Suppressor macrophage treated with lipopolysaccharide for 1 hour (primary cell): ENCODE results near the gene CCDC7.
"Not testable (repeated sequence)": the region's sequence is repeated elsewhere in the genome, so short reads cannot be mapped to it uniquely, and the experiment has no call there.

Source experiments
- DNase-seq, 3 donors: peaks; one replicate each; pipeline ENCODE4 v3.0.0-alpha.2; 2020 to 2022

CCDC7 gene

DNA sequence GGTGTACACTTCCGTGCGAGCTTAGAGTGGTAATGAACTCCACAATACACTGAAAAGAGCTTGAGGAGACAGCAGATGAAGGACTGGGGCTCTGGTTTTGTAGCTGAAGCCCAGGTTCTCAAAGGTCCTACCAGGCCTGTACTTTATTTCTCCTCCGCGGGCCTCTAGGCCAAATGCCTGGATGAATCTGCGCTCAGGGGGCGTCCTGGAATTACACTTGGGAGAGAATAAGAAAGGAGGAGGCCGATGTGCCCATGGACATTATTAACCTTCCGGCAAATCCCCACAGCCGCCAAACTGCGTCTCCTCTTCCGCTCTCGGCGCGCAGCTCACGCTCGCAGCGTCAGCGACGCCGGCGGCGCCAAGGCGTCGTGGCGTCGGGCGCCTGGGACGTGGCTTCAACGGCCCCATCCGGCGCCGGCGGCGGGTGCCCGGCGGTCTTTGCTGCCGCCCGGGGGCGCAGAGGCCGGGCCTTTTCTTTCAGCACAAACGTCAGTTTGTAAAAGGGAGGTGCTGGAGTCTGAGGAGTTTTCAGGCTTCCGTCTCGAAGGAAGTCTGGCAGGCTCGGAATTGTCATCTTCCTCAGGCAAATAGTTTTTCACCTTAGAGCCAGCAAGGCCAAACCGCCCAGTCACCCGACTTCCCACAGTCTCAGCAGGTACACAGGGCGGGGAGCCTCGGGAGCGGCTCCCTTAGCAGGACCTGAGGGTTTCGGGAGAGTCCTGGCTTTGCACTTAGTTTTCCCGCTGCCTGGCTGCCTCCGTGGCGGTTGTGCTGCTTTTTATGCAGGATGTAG, at the start of gene CCDC7:
Gene CCDC7 (plus strand): TSS at position 401 of the 796 bp plus-strand sequence. CDS start 5,503 bp downstream, outside the sequence.
- DNase-seq: peak; percentile 91 to 96 (median 95)

DNA sequence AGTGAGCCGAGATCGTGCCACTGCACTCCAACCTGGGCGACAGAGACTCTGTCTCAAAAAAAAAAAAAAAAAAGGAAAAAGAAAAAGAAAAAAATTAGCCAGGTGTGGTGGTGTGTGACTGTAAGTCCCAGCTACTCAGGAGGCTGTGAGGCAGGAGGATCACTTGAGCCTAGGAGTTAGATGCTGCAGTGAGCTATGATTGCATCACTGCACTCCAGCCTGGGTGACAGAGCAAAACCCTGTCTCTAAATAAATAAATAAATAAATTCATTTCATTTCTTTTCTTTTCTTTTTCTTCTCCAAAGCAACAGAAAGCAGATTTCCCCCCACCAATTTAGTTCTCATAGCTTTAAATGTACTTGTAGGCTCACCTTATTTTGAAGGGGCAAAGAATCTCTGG, 48.8 kb upstream of the CCDC7 start:
- DNase-seq: not testable (repeated sequence)

DNA sequence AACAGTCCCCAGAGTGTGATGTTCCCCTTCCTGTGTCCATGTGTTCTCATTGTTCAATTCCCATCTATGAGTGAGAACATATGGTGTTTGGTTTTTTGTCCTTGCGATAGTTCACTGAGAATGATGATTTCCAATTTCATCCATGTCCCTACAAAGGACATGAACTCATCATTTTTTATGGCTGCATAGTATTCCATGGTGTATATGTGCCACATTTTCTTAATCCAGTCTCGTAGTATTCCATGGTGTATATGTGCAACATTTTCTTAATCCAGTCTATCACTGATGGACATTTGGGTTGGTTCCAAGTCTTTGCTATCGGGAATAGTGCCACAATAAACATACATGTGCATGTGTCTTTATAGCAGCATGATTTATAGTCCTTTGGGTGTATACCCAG, 46.2 kb upstream of the CCDC7 start:
- DNase-seq: not testable (repeated sequence)

GRCh38 chr10:32400961-32401360, 45.0 kb upstream of the CCDC7 start:
- DNase-seq: no peak

DNA sequence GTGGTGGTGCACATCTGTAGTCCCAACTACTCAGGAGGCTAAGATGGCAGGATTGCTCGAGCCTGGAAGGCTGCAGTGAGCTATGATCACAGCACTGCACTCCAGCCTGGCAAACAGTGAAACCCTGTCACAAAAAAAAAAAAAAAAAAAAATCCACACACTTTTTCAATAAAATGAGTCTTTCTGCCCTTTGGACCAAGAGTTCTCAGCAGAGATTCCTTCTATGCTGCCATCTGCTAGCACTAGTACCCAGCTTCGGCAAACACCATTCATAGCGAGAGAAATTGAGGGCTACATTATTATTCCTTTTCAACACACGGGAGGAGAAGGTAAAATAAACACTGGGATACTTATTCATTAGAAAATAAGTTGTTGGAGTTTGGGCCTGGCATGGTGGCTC, 43.4 kb upstream of the CCDC7 start:
- DNase-seq: no peak

DNA sequence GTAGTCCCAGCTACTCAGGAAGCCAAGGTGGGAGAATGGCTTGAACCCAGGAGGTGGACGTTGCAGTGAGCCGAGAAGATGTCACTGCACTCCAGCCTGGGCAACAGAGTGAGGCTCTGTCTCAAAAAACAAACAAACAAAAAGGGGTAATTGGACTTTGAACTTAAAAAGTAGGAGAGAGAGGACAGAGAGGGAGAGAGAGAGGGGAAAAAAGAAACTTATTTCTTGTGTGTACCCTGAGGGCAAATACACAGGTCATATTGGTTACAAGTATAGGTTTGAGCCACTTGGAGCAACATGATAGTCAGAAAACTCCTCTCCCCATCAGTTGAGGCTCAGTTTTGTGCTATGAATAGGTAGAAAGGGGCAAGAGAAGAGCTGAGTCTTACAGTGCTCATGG, 42.8 kb upstream of the CCDC7 start:
- DNase-seq: no peak

GRCh38 chr10:32408690-32409089, 37.2 kb upstream of the CCDC7 start:
- DNase-seq: no peak

DNA sequence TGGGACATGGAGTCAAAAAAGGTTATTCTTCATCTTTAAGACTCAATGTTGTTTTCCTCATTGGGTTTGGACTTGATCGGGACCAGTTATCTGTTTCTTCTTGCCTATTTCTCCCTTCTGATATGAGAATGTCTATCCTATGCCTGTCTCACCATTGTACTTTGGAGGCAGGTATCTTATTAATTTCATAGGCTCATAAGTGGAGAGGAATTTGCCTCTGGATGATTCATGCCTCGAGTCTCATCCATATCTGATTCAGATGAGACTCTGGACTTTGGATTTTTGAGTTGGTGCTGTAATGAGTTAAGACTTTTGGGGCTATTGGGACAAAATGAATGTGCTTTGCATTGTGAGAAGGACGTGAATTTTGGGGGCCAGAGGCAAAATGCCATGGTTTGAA, 36.2 kb upstream of the CCDC7 start:
- no peak for DNase-seq

GRCh38 chr10:32410569-32410968, 35.4 kb upstream of the CCDC7 start:
- no peak for DNase-seq

GRCh38 chr10:32411797-32412498, 34.0 kb upstream of the CCDC7 start:
- DNase-seq: no peak

DNA sequence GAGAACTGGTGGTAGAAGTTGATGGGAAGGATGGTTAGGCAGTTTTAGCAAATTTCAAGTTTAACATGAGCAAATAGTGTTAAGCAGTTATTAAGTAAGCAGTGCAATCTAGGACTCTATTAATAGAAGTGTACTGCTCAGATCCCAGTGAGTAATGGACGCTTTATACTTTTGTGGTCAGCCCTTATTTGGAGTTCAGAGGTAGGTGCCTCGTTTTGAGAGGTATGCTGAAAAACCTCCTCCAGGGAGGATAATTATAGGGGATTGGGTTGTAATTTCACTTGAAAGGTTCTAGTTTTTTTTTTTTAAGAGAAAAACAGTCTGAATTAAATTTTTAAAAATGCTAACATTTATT, 33.5 kb upstream of the CCDC7 start:
- DNase-seq: no peak

- DNase-seq: peak in 1 of 3 donors; percentile 5
Measured at GRCh38 chr10:32413513-32413912, 32.4 kb upstream of the CCDC7 start.

DNA sequence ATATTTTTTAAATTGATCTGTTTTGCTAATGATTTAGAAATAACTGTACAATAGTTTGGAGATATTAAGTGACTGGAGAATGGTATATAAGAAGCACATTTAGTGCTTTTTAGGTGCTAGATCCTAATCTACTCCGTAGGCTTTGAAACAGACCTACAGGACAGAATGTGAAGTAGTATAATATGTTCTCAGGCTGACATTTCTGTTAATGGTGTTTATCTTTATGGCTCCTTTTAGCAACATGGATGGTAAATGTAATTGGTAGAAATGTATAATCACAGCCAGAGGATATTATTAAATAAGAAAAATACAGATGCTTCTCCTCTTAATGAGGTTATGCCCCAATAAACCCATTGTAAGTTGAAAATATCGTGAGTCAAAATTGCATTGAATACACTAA, 30.6 kb upstream of the CCDC7 start:
- no peak for DNase-seq

- DNase-seq: no peak
Measured at GRCh38 chr10:32417911-32418547, 27.9 kb upstream of the CCDC7 start.

GRCh38 chr10:32418572-32418971, 27.4 kb upstream of the CCDC7 start:
- no peak for DNase-seq

DNA sequence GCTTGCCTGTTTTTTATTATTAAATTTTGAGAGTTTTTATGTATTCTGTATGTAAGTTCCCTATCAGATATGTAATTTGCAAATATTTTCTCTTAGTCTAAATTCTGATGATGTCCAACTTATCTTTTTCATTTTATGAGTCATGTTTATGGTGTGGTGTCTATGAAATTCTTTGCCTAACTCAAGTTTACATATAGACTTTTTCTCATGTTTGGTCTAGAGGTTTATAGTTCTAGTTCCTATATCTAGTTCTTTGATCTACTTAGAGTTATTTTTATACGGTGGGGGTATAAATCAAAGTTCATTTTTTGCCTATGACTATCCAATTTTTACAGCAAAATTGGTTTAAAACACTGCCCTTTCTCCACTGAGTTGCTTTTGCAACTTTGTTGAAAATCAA, 26.3 kb upstream of the CCDC7 start:
- no peak for DNase-seq

GRCh38 chr10:32426186-32426585, 19.8 kb upstream of the CCDC7 start:
- no peak for DNase-seq

- no peak for DNase-seq
Measured at GRCh38 chr10:32433542-32433941, 12.4 kb upstream of the CCDC7 start.

GRCh38 chr10:32436215-32436614, 9.7 kb upstream of the CCDC7 start:
- no peak for DNase-seq

DNA sequence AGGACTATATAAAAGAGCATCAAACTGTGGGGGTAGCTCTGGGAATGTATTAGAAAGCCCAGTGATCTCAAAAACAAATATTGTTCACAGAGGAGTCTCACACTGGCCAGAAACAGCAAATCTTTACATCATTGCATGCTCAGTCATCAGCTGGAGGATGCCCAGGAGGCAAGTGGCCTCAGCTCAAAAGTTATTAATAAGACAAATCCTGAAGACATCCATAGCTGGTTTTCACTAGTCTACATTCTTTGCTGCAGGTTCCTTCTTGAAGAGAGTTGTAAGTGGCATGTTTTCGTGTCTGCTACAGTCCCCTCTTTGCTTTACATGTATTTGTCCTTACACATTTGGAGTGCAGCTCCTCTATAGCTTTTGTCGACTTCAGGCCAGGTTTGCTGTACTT, 8.6 kb upstream of the CCDC7 start:
- no peak for DNase-seq

DNA sequence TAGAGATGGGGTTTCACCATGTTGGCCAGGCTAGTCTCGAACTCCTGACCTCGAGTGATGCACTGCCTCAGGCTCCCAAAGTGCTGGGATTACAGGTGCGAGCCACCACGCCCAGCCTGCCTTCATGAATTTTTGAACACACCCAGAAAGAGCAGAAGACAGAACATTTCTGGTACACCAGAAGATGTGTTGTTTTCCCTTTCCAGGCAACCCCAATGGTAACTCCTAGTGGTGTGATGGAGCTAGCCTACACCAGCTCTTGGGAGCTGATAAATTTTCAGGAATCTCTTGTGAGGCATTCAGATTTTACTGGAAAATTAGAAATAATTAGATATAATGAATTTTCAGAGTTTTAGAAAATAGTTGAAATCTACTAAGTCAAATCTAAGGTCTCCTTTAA, 904 bp upstream of the CCDC7 start:
- DNase-seq: no peak

DNA sequence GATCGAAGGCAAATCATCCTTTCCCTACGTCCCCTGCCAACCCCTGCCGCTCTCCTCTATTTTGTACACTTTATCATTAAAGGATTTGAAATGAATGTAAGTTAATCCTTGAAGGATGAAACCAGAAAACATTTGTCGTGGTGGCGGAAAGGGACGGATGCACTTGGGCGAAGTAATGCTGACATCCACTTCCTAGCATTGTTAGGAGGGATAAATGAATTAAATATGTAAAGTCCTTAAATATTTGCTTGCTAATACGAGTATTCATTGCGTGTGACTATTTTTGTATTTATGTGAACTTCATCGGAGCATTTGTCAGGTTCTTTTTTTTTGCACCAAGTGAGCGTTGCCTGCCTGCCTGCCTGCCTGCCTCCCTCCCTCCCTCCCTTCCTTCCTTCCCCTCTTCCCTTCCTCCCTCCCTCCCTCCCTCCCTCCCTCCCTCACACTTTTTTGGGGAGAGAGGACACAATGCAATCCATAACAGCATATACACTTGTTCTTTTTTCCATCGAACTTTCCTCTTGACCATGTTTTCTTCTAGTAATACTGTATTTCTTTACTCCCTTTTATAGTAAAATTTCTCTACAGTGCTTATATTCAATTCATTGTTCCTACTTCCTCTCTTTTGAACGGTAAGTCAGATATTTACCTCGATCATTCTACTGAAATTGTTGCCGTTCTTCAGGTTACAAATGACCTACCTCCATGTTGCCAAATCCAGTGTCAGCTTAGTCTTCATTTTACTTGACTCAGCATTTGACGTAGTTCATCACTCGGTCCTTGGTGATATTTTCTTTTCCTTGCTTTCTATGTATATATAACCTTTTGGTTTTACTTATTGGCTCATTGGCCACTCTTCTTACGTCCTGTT, 831 bp downstream of the CCDC7 start:
- DNase-seq: peak in 1 of 3 donors; percentile 22

DNA sequence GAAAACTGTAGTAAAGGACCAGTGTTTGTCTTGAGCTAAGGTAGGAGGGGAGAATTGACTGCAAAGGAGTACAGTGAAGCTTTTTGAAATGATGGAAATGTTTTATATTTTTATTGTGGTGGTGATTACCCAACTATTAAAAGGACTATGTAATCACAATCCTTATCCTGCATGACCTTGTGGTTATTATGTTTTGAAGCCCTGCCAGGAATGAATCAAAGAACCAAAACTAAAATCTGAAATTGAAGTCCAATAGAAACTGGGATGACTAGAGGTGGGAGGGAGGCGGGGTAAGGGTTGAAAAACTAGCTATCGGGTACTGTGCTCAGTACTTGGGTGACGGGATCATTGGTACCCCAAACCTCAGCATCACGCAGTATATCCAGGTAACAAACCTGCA, 8.2 kb downstream of the CCDC7 start:
- DNase-seq: no peak
